Measurements from ENCODE around the gene ELP5.
A peak's percentile ranks its signal among the peaks of the same experiment; 100 is the strongest.

Gene ELP5

DNA sequence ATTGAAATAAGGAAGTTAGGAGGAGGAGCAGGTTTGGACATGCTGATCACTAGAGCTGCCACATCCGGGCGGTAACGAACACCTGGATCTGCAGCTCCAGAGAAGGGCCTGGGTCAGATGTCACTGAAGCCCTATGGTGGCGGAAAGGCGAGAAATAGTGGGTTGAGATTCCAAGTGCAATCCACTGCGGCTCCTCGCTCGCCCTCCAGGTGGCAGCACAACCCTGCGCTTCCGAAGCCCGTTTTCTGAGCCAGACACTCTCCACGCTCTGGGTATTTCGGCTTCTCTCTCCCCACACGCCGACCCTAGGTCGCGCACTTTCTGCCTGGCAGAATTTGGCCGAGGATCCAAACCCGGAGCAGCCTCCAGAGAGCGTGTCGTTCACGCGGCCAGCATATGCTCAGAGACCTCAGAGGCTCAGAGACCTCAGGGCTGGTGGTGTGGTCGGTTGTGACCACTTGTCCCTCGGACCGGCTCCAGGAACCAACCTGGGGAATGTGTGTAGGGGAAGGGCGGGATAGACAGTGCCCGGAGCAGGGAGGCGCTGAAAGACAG is 28.6 kb downstream of the ELP5 start (continued):
- no peak for TF ChIP-seq ZNF18 (tag by site-specific recombination; IDR thresholded peaks at IDR 0.05)
- TF ChIP-seq ZNF138 (tag by site-specific recombination; IDR thresholded peaks at IDR 0.05; ENCODE audit: borderline replicate concordance): no peak
- no peak for TF ChIP-seq KLF16 (tag by site-specific recombination; IDR thresholded peaks at IDR 0.05)
- TF ChIP-seq ELK4 (IDR thresholded peaks at IDR 0.05; ENCODE audit: borderline replicate concordance, low read depth, low read length): no peak
- peak; percentile 71 for TF ChIP-seq ZNF394 (tag by site-specific recombination; IDR thresholded peaks at IDR 0.05; ENCODE audit: borderline replicate concordance)
- no peak for TF ChIP-seq ZNF24 (tag by site-specific recombination; IDR thresholded peaks at IDR 0.05)
- no peak for TF ChIP-seq ZNF114 (tag by site-specific recombination; IDR thresholded peaks at IDR 0.05)
- TF ChIP-seq ZNF521 (tag by site-specific recombination; IDR thresholded peaks at IDR 0.05): no peak
- TF ChIP-seq ZNF366 (tag by site-specific recombination; conservative IDR thresholded peaks at IDR 0.05): peak; percentile 50
- peak; percentile 18; the same call in 1 of the 2 replicates for TF ChIP-seq IKZF3 (tag by site-specific recombination; IDR thresholded peaks at IDR 0.05)
- TF ChIP-seq ZNF292 (tag by site-specific recombination; IDR thresholded peaks at IDR 0.05; ENCODE audit: borderline replicate concordance, low read depth): no peak
- no peak for TF ChIP-seq ZNF677 (tag by site-specific recombination; IDR thresholded peaks at IDR 0.05)
- TF ChIP-seq, protein P1, sequence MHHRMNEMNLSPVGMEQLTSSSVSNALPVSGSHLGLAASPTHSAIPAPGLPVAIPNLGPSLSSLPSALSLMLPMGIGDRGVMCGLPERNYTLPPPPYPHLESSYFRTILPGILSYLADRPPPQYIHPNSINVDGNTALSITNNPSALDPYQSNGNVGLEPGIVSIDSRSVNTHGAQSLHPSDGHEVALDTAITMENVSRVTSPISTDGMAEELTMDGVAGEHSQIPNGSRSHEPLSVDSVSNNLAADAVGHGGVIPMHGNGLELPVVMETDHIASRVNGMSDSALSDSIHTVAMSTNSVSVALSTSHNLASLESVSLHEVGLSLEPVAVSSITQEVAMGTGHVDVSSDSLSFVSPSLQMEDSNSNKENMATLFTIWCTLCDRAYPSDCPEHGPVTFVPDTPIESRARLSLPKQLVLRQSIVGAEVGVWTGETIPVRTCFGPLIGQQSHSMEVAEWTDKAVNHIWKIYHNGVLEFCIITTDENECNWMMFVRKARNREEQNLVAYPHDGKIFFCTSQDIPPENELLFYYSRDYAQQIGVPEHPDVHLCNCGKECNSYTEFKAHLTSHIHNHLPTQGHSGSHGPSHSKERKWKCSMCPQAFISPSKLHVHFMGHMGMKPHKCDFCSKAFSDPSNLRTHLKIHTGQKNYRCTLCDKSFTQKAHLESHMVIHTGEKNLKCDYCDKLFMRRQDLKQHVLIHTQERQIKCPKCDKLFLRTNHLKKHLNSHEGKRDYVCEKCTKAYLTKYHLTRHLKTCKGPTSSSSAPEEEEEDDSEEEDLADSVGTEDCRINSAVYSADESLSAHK (tag by site-specific recombination; IDR thresholded peaks at IDR 0.05): no peak
- TF ChIP-seq ZNF664 (tag by site-specific recombination; IDR thresholded peaks at IDR 0.05): no peak
- TF ChIP-seq, protein P2, sequence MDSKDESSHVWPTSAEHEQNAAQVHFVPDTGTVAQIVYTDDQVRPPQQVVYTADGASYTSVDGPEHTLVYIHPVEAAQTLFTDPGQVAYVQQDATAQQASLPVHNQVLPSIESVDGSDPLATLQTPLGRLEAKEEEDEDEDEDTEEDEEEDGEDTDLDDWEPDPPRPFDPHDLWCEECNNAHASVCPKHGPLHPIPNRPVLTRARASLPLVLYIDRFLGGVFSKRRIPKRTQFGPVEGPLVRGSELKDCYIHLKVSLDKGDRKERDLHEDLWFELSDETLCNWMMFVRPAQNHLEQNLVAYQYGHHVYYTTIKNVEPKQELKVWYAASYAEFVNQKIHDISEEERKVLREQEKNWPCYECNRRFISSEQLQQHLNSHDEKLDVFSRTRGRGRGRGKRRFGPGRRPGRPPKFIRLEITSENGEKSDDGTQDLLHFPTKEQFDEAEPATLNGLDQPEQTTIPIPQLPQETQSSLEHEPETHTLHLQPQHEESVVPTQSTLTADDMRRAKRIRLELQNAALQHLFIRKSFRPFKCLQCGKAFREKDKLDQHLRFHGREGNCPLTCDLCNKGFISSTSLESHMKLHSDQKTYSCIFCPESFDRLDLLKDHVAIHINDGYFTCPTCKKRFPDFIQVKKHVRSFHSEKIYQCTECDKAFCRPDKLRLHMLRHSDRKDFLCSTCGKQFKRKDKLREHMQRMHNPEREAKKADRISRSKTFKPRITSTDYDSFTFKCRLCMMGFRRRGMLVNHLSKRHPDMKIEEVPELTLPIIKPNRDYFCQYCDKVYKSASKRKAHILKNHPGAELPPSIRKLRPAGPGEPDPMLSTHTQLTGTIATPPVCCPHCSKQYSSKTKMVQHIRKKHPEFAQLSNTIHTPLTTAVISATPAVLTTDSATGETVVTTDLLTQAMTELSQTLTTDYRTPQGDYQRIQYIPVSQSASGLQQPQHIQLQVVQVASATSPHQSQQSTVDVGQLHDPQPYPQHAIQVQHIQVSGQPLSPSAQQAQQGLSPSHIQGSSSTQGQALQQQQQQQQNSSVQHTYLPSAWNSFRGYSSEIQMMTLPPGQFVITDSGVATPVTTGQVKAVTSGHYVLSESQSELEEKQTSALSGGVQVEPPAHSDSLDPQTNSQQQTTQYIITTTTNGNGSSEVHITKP (tag by site-specific recombination; IDR thresholded peaks at IDR 0.05): peak; percentile 86
- no peak for TF ChIP-seq ZNF174 (tag by site-specific recombination; IDR thresholded peaks at IDR 0.05)
- TF ChIP-seq, protein P3, sequence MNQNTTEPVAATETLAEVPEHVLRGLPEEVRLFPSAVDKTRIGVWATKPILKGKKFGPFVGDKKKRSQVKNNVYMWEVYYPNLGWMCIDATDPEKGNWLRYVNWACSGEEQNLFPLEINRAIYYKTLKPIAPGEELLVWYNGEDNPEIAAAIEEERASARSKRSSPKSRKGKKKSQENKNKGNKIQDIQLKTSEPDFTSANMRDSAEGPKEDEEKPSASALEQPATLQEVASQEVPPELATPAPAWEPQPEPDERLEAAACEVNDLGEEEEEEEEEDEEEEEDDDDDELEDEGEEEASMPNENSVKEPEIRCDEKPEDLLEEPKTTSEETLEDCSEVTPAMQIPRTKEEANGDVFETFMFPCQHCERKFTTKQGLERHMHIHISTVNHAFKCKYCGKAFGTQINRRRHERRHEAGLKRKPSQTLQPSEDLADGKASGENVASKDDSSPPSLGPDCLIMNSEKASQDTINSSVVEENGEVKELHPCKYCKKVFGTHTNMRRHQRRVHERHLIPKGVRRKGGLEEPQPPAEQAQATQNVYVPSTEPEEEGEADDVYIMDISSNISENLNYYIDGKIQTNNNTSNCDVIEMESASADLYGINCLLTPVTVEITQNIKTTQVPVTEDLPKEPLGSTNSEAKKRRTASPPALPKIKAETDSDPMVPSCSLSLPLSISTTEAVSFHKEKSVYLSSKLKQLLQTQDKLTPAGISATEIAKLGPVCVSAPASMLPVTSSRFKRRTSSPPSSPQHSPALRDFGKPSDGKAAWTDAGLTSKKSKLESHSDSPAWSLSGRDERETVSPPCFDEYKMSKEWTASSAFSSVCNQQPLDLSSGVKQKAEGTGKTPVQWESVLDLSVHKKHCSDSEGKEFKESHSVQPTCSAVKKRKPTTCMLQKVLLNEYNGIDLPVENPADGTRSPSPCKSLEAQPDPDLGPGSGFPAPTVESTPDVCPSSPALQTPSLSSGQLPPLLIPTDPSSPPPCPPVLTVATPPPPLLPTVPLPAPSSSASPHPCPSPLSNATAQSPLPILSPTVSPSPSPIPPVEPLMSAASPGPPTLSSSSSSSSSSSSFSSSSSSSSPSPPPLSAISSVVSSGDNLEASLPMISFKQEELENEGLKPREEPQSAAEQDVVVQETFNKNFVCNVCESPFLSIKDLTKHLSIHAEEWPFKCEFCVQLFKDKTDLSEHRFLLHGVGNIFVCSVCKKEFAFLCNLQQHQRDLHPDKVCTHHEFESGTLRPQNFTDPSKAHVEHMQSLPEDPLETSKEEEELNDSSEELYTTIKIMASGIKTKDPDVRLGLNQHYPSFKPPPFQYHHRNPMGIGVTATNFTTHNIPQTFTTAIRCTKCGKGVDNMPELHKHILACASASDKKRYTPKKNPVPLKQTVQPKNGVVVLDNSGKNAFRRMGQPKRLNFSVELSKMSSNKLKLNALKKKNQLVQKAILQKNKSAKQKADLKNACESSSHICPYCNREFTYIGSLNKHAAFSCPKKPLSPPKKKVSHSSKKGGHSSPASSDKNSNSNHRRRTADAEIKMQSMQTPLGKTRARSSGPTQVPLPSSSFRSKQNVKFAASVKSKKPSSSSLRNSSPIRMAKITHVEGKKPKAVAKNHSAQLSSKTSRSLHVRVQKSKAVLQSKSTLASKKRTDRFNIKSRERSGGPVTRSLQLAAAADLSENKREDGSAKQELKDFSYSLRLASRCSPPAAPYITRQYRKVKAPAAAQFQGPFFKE (tag by site-specific recombination; IDR thresholded peaks at IDR 0.05; ENCODE audit: borderline replicate concordance): no peak
- no peak for TF ChIP-seq OSR2 (tag by site-specific recombination; IDR thresholded peaks at IDR 0.05)
- TF ChIP-seq ZNF239 (tag by site-specific recombination; IDR thresholded peaks at IDR 0.05): no peak
- TF ChIP-seq ZNF248 (tag by site-specific recombination; IDR thresholded peaks at IDR 0.05): no peak
- TF ChIP-seq KLF8 (tag by site-specific recombination; IDR thresholded peaks at IDR 0.05): peak; percentile 21; the same call in 1 of the 2 replicates
- TF ChIP-seq ZNF324 (tag by site-specific recombination; IDR thresholded peaks at IDR 0.05): no peak
- TF ChIP-seq, protein P4, sequence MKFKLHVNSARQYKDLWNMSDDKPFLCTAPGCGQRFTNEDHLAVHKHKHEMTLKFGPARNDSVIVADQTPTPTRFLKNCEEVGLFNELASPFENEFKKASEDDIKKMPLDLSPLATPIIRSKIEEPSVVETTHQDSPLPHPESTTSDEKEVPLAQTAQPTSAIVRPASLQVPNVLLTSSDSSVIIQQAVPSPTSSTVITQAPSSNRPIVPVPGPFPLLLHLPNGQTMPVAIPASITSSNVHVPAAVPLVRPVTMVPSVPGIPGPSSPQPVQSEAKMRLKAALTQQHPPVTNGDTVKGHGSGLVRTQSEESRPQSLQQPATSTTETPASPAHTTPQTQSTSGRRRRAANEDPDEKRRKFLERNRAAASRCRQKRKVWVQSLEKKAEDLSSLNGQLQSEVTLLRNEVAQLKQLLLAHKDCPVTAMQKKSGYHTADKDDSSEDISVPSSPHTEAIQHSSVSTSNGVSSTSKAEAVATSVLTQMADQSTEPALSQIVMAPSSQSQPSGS (tag by site-specific recombination; IDR thresholded peaks at IDR 0.05; ENCODE audit: low read depth): no peak
- no peak for TF ChIP-seq ZNF473 (tag by site-specific recombination; IDR thresholded peaks at IDR 0.05)
